NCI-H2107 treated with DMSO at 0.1 percent for 48 hours (cell line): Measurements from ENCODE around the gene KIF6.

Source experiments
- DNase-seq: peaks from one replicate; lab custom pipeline; 2025; ENCODE audit not compliant: unreplicated experiment; lab: John Stamatoyannopoulos, UW

KIF6 gene

GRCh38 chr6:39330057-39330456 is 395.2 kb downstream of the KIF6 start:
- DNase-seq: no peak

GRCh38 chr6:39328066-39328465 is 397.1 kb downstream of the KIF6 start:
- DNase-seq: no peak

GRCh38 chr6:39327507-39327906 is 397.7 kb downstream of the KIF6 start:
- no peak for DNase-seq

- DNase-seq: no peak
Observed at GRCh38 chr6:39322306-39322850, 402.8 kb downstream of the KIF6 start, which contains the start of gene KCNK16. TSS of gene KCNK16 (minus strand) at chr6:39322702. CDS start at chr6:39322540, 162 bp downstream.

GRCh38 chr6:39321761-39322160 is 403.4 kb downstream of the KIF6 start:
- no peak for DNase-seq

- no peak for DNase-seq
Observed at GRCh38 chr6:39320363-39320984, 404.7 kb downstream of the KIF6 start.

GRCh38 chr6:39319621-39320362 is 405.4 kb downstream of the KIF6 start:
- DNase-seq: no peak

- no peak for DNase-seq
Observed at GRCh38 chr6:39317256-39317655, 408.0 kb downstream of the KIF6 start.

- DNase-seq: no peak
Observed at GRCh38 chr6:39314273-39314795, 410.9 kb downstream of the KIF6 start, which contains the start of gene KCNK17. TSS of gene KCNK17 (minus strand) at chr6:39314419. CDS start at chr6:39314320, 99 bp downstream.

- no peak for DNase-seq
Observed at GRCh38 chr6:39313526-39314272, 411.5 kb downstream of the KIF6 start.

GRCh38 chr6:39312912-39313525 is 412.2 kb downstream of the KIF6 start:
- no peak for DNase-seq

GRCh38 chr6:39310542-39310941 is 414.7 kb downstream of the KIF6 start:
- DNase-seq: no peak

- DNase-seq: no peak
Observed at GRCh38 chr6:39309942-39310531, 415.2 kb downstream of the KIF6 start.

GRCh38 chr6:39307462-39307861 is 417.7 kb downstream of the KIF6 start:
- DNase-seq: no peak

- no peak for DNase-seq
Observed at GRCh38 chr6:39304951-39305350, 420.3 kb downstream of the KIF6 start.

GRCh38 chr6:39303425-39304153 is 421.6 kb downstream of the KIF6 start:
- DNase-seq: no peak

GRCh38 chr6:39302669-39303424 is 422.4 kb downstream of the KIF6 start:
- no peak for DNase-seq

GRCh38 chr6:39302011-39302410 is 423.2 kb downstream of the KIF6 start:
- DNase-seq: no peak

GRCh38 chr6:39301606-39302005 is 423.6 kb downstream of the KIF6 start:
- no peak for DNase-seq
